Astrocyte (in vitro differentiated cells and primary cell): ENCODE results near the gene VRK3. TPM values are rescaled to one million over a fixed set of nuclear protein-coding genes. Genes with fewer than 3 reads are reported as not detected.

Experiments used
- DNase-seq: peaks from one replicate; pipeline ENCODE4 v3.0.0-alpha.2; 2010; ENCODE audit warnings: low read depth
- FAIRE-seq: peaks from 2 replicates; lab custom pipeline; 2011; peaks lifted over from hg19 to GRCh38; lab: Jason Lieb, UNC
- H2AFZ ChIP-seq: 2 replicates; pipeline ENCODE4 v1.6.0; 2012; ENCODE audit warnings: low read depth, low read length, inconsistent platforms
- H3K27ac ChIP-seq: 2 replicates; pipeline ENCODE4 v1.5.1; 2011; ENCODE audit warnings: low read depth, low read length, inconsistent platforms
- H3K27me3 ChIP-seq: 2 replicates; pipeline ENCODE4 v1.6.0; 2011; ENCODE audit warnings: low read length, inconsistent platforms; ENCODE audit not compliant: insufficient read depth
- H3K36me3 ChIP-seq: 2 replicates; pipeline ENCODE4 v1.5.1; 2011; ENCODE audit warnings: low read length, inconsistent platforms; ENCODE audit not compliant: insufficient read depth
- H3K4me1 ChIP-seq: 2 replicates; pipeline ENCODE4 v1.5.1; 2011; ENCODE audit warnings: low read length, inconsistent platforms; ENCODE audit not compliant: insufficient read depth
- H3K4me2 ChIP-seq: 2 replicates; pipeline ENCODE4 v1.6.0; 2012; ENCODE audit warnings: low read length, inconsistent platforms
- H3K4me3 ChIP-seq: 2 replicates; pipeline ENCODE4 v1.5.1; 2011; ENCODE audit warnings: low read depth, mild to moderate bottlenecking, low read length, inconsistent platforms; ENCODE audit not compliant: insufficient read depth
- H3K79me2 ChIP-seq: 2 replicates; pipeline ENCODE4 v1.6.0; 2012; ENCODE audit warnings: mild to moderate bottlenecking, low read length, inconsistent platforms; ENCODE audit not compliant: insufficient read depth
- H3K9ac ChIP-seq: 2 replicates; pipeline ENCODE4 v1.6.0; 2012; ENCODE audit warnings: mild to moderate bottlenecking, low read length, inconsistent platforms
- H3K9me3 ChIP-seq: 2 replicates; pipeline ENCODE4 v1.5.1; 2012; ENCODE audit warnings: low read depth, mild to moderate bottlenecking, low read length, inconsistent platforms; ENCODE audit not compliant: insufficient read depth
- H4K20me1 ChIP-seq: 2 replicates; pipeline ENCODE4 v1.6.0; 2012; ENCODE audit warnings: low read length, inconsistent platforms; ENCODE audit not compliant: insufficient read depth
- H3K27ac Mint-ChIP-seq: one replicate; pipeline ENCODE4 v1.8.0; 2021; ENCODE audit warnings: mild to moderate bottlenecking, mixed read lengths; ENCODE audit not compliant: unreplicated experiment
- H3K27me3 Mint-ChIP-seq: one replicate; pipeline ENCODE4 v1.8.0; 2021; ENCODE audit warnings: low read depth, mixed read lengths; ENCODE audit not compliant: unreplicated experiment
- H3K36me3 Mint-ChIP-seq: one replicate; pipeline ENCODE4 v1.8.0; 2021; ENCODE audit warnings: low read depth, mixed read lengths; ENCODE audit not compliant: unreplicated experiment
- H3K4me1 Mint-ChIP-seq: one replicate; pipeline ENCODE4 v1.8.0; 2021; ENCODE audit warnings: low read depth, mixed read lengths; ENCODE audit not compliant: unreplicated experiment
- H3K4me3 Mint-ChIP-seq: one replicate; pipeline ENCODE4 v1.8.0; 2021; ENCODE audit warnings: mild to moderate bottlenecking, moderate library complexity, mixed read lengths; ENCODE audit not compliant: unreplicated experiment
- H3K9me3 Mint-ChIP-seq: one replicate; pipeline ENCODE4 v1.8.0; 2021; ENCODE audit warnings: mild to moderate bottlenecking, mixed read lengths; ENCODE audit not compliant: unreplicated experiment
- CTCF ChIP-seq: IDR thresholded peaks from 2 replicates; pipeline ENCODE4 v1.5.1; 2011; ENCODE audit warnings: low read depth, mild to moderate bottlenecking, inconsistent platforms, low read length, moderate library complexity; ENCODE audit not compliant: insufficient read depth
- EZH2 ChIP-seq: IDR thresholded peaks from 2 replicates; pipeline ENCODE4 v1.6.1; 2012; ENCODE audit warnings: mild to moderate bottlenecking, low read length, inconsistent platforms; ENCODE audit not compliant: insufficient read depth
- total RNA-seq: library from RNA; stranded (reverse); gene quantifications from 2 replicates; pipeline ENCODE4 v1.2.1, GENCODE V29; 2021

The VRK3 gene
- total RNA-seq, 1 donor from 2014 or later: 33.0 TPM

- DNase-seq (no peak), FAIRE-seq (no peak)
- Histone ChIP-seq H3K9me3 (no peaks in the 10 kb centered on the region), H3K4me3 (peak overlapping the region; percentile 95), H2AFZ (peak overlapping the region; percentile 95), H4K20me1 (peaks cover 29% of the 10 kb centered on the region), H3K4me1 (peaks cover 10% of the 10 kb centered on the region), H3K4me2 (peak overlapping the region; percentile 84), H3K27me3 (no peaks in the 10 kb centered on the region), H3K36me3 (peaks cover 2% of the 10 kb centered on the region), H3K27ac (peak overlapping the region; percentile 96), H3K79me2 (peaks cover 74% of the 10 kb centered on the region), H3K9ac (peak overlapping the region; percentile 95)
- peaks cover 5% of the 10 kb centered on the region for H3K9me3 Mint-ChIP-seq
- peaks cover 10% of the 10 kb centered on the region for H3K36me3 Mint-ChIP-seq
- H3K4me3 Mint-ChIP-seq: peak overlapping the region; percentile 100
- H3K27ac Mint-ChIP-seq: peak overlapping the region; percentile 47
- H3K27me3 Mint-ChIP-seq: no peaks in the 10 kb centered on the region
- H3K4me1 Mint-ChIP-seq: peaks cover 10% of the 10 kb centered on the region
- no peak for TF ChIP-seq EZH2
- TF ChIP-seq CTCF: no peak
Observed at GRCh38 chr19:50024719-50025021, 502 bp downstream of the VRK3 start.

- H3K27me3 ChIP-seq: no peaks in the 10 kb centered on the region
- peak overlapping the region; percentile 4 for H3K4me3 Mint-ChIP-seq
- H3K36me3 Mint-ChIP-seq: peaks cover 9% of the 10 kb centered on the region
- DNase-seq: no peak
- peaks cover 10% of the 10 kb centered on the region for H3K4me1 Mint-ChIP-seq
- FAIRE-seq: no peak
- no peak overlapping the region for H3K4me2 ChIP-seq
- H3K4me3 ChIP-seq: no peak overlapping the region
- H3K9me3 ChIP-seq: no peaks in the 10 kb centered on the region
- no peak overlapping the region for H2AFZ ChIP-seq
- H4K20me1 ChIP-seq: peaks cover 26% of the 10 kb centered on the region
- no peak overlapping the region for H3K9ac ChIP-seq
- peaks cover 5% of the 10 kb centered on the region for H3K9me3 Mint-ChIP-seq
- peaks cover 10% of the 10 kb centered on the region for H3K4me1 ChIP-seq
- no peak overlapping the region for H3K27ac Mint-ChIP-seq
- peaks cover 4% of the 10 kb centered on the region for H3K36me3 ChIP-seq
- H3K27ac ChIP-seq: no peak overlapping the region
- TF ChIP-seq EZH2 (no peak), CTCF (no peak)
- peaks cover 62% of the 10 kb centered on the region for H3K79me2 ChIP-seq
- no peaks in the 10 kb centered on the region for H3K27me3 Mint-ChIP-seq
Observed at GRCh38 chr19:50022823-50023222, 2.3 kb downstream of the VRK3 start.

- no peak overlapping the region for H3K9ac ChIP-seq
- peaks cover 7% of the 10 kb centered on the region for H3K4me1 ChIP-seq
- DNase-seq: peak; percentile 25
- no peaks in the 10 kb centered on the region for H3K27me3 Mint-ChIP-seq
- TF ChIP-seq CTCF (no peak), EZH2 (no peak)
- H3K79me2 ChIP-seq: peaks cover 42% of the 10 kb centered on the region
- H3K9me3 Mint-ChIP-seq: no peaks in the 10 kb centered on the region
- no peaks in the 10 kb centered on the region for H3K27me3 ChIP-seq
- no peak for FAIRE-seq
- H3K9me3 ChIP-seq: no peaks in the 10 kb centered on the region
- no peak overlapping the region for H3K4me3 ChIP-seq
- H3K36me3 ChIP-seq: peaks cover 18% of the 10 kb centered on the region
- H3K4me2 ChIP-seq: no peak overlapping the region
- H3K36me3 Mint-ChIP-seq: peaks cover 12% of the 10 kb centered on the region
- no peak overlapping the region for H2AFZ ChIP-seq
- peaks cover 29% of the 10 kb centered on the region for H4K20me1 ChIP-seq
- no peak overlapping the region for H3K27ac ChIP-seq
- no peak overlapping the region for H3K27ac Mint-ChIP-seq
- peaks cover 3% of the 10 kb centered on the region for H3K4me1 Mint-ChIP-seq
- H3K4me3 Mint-ChIP-seq: no peak overlapping the region
Observed at GRCh38 chr19:50020481-50020880, 4.7 kb downstream of the VRK3 start.
